ENCODE results near the gene RTN1.

RTN1 gene

DNA sequence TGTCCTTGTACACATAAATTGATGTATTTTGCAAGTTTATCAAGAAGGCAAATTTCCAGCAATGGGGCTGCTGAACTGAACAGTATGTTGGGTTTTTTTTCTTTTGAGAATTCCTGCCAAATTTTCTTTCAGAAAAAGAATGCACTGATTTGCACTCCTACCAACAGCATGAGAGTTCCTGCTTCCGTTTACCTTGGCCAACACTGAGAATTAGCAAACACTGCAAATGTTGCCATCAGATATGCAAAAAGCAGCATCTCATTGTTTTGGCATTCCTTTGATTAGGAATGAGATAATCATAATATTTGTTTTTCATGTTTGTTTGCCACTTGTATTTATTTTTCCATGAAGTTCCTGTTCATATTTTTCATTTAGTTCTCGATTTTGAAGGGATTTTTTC is 82.4 kb downstream of the RTN1 start:
- Mint-ChIP-seq H3K27ac (no peak overlapping the region), H3K36me3 (ENCODE audit: low read depth) (no peaks in the 10 kb centered on the region), H3K4me3 (no peak overlapping the region), H3K27me3 (peaks cover 3% of the 10 kb centered on the region), H3K4me1 (ENCODE audit: low read depth) (no peaks in the 10 kb centered on the region), H3K9me3 (no peaks in the 10 kb centered on the region)
- no peak for DNase-seq

DNA sequence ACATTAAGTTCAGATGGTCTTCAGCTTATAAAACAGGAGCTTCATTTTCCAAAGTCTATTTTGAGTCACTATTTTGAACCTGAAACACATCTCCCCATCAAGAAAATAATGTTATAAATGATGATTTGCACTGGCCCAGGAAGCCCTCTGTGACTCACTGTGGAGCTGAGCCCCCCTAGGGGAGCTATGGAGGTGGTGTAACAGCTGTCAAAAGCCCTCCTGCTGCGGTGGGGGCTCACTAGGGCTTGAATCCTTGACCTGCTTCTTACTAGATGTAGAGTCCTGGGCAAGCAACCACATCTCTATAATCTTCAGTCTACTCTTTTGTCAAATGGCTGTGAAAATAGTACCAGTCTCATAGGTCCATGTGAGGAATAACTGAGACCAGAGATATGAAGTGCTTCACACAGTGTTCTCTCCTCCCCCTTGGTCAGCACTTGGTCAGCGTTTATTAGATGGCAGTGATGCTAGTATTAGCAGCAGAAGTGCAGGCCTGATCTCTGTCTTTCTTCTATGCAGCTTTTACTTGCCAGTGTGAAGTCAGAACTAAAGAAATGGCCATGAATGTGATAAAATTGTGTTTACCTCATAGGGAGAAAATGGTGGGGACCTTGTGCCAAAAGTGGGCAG is 83.4 kb downstream of the RTN1 start:
- no peak for DNase-seq
- no peak overlapping the region for H3K4me3 Mint-ChIP-seq
- no peaks in the 10 kb centered on the region for H3K27me3 Mint-ChIP-seq
- no peak overlapping the region for H3K27ac Mint-ChIP-seq
- no peaks in the 10 kb centered on the region for H3K36me3 Mint-ChIP-seq (ENCODE audit: low read depth)
- H3K9me3 Mint-ChIP-seq = no peaks in the 10 kb centered on the region
- no peaks in the 10 kb centered on the region for H3K4me1 Mint-ChIP-seq (ENCODE audit: low read depth)

DNA sequence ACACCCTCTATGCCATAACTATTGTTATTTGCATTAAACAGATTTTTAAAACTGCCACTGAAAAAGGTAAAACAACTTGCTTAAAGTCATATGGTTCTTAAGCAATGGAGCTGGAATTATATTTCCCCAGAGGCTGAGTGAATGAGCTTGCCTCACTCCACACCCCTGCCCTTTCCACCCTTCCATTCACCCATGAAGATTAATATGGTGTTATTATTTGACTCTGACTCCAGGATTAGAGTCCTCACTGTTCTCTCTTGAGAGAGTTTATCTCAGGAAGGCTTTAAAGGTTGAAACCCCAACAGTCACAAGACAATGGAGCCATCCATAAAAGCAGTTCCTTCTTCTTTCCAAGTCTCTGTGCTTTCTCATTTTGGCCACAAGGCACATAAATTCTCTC is 84.9 kb downstream of the RTN1 start:
- Mint-ChIP-seq H3K27ac (no peak overlapping the region), H3K4me3 (no peak overlapping the region), H3K36me3 (ENCODE audit: low read depth) (no peaks in the 10 kb centered on the region), H3K9me3 (no peaks in the 10 kb centered on the region), H3K4me1 (ENCODE audit: low read depth) (no peaks in the 10 kb centered on the region), H3K27me3 (no peaks in the 10 kb centered on the region)
- DNase-seq = no peak

DNA sequence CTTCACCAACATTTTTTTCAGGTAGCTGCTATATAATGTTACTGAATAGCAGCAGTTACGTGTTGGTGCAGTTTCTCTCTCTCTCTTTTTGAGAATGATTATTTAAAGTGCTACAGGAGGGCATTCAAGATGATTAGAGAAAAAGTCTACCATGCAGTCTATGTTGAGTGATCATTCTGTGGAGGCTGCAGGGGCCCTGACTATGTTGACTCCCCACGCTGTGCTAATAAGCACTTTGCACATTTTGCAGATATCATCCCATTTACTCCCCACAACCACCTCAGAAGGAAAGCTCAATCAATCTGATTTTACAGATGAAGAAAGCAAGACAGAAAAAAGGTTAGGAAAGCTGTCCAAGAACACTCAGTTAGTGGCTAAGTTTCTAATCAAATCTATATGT is 87.8 kb downstream of the RTN1 start:
- Mint-ChIP-seq H3K27ac (no peak overlapping the region), H3K4me3 (no peak overlapping the region), H3K9me3 (no peaks in the 10 kb centered on the region), H3K27me3 (peaks cover 6% of the 10 kb centered on the region), H3K4me1 (ENCODE audit: low read depth) (no peaks in the 10 kb centered on the region), H3K36me3 (ENCODE audit: low read depth) (no peaks in the 10 kb centered on the region)
- no peak for DNase-seq

DNA sequence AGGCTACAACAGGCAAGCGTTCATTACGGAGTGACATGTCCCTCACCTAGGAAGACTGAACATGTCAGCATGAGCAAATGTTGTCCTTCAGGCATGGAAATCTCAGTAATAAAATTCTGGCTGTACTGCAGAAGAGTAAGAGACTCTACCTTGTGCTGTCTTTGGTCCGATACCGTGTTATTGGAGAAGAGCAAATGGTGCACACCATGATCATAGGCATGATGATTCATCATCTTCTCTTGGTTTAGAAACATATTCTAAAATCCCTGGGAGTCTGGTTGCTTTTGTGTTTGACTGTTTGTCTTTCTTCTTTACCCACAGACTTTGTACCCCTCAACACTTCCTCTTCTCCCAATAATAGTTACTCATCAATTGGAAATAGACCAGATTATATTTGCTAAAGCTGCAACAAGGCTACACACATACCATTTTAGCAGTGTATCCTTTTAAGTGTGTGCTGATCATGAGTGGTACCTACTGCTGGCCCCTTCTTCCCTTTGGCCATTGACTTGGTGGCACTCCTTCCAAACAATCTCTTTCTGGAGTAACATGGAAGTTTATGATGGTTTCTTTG is 93.5 kb downstream of the RTN1 start:
- DNase-seq = no peak
- H3K4me3 Mint-ChIP-seq = no peak overlapping the region
- H3K27ac Mint-ChIP-seq = no peak overlapping the region
- H3K9me3 Mint-ChIP-seq = no peaks in the 10 kb centered on the region
- peaks cover 7% of the 10 kb centered on the region for H3K27me3 Mint-ChIP-seq
- no peaks in the 10 kb centered on the region for H3K4me1 Mint-ChIP-seq (ENCODE audit: low read depth)
- H3K36me3 Mint-ChIP-seq (ENCODE audit: low read depth) = no peaks in the 10 kb centered on the region

DNA sequence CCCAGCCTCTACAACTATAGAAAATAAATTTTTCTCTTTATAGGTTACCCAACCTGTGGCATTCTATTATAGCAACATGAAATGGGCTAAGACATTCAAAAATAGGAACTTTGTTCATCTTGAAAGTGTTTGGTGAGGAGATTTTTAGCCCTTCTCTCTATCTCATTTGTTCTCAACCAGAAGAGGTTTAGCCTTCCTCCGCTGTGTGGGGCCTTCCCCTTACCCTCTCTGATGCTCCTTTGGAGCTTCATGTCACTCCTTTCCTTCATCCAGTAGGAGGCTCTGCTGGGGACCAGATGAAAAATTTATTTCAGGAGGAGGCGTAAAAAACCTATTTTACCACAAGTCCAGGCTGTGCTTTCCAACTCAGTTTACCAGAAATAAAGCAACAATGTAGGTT is 94.1 kb downstream of the RTN1 start:
- DNase-seq = no peak
- H3K27me3 Mint-ChIP-seq = peaks cover 7% of the 10 kb centered on the region
- H3K36me3 Mint-ChIP-seq (ENCODE audit: low read depth) = no peaks in the 10 kb centered on the region
- no peak overlapping the region for H3K27ac Mint-ChIP-seq
- no peaks in the 10 kb centered on the region for H3K9me3 Mint-ChIP-seq
- no peak overlapping the region for H3K4me3 Mint-ChIP-seq
- no peaks in the 10 kb centered on the region for H3K4me1 Mint-ChIP-seq (ENCODE audit: low read depth)

DNA sequence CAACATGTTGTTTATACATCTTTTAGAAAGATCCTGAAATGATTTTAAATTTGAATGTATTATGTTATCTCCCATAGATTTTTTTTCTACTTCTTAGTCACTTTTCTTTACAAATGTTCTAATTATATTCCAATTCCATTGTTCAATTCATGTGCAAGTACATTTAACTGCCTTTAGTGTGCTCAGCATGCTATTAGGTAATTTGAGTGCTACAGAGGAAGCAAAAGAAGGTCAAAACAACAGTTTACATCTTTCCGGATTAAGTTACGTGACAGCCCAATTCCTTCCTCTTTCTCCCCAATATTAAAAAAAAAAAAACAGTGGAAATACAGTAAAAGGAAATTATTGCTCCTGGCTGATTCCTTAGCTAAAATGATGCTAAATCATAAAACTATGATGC is 98.3 kb downstream of the RTN1 start:
- Mint-ChIP-seq H3K4me3 (no peak overlapping the region), H3K36me3 (ENCODE audit: low read depth) (no peaks in the 10 kb centered on the region), H3K27me3 (peaks cover 10% of the 10 kb centered on the region), H3K27ac (no peak overlapping the region), H3K9me3 (no peaks in the 10 kb centered on the region), H3K4me1 (ENCODE audit: low read depth) (no peaks in the 10 kb centered on the region)
- DNase-seq = no peak

DNA sequence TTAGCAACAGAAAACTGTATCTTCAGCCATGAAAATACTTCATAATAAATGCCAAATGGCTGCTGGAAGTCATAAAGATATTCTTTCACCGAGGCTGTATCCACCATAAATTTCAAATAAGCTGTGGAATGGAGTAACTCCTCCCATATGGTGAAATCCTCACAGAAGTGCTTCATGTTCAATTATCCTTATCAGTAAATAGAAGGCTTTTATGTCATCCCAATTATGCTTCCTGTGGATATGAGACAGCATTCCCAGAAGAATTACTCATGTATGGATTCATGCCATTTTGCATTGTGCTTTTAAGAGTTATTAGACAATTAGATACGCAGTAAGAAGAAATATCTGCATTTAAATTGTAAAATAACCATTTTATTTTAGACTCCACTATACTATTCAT is 99.0 kb downstream of the RTN1 start:
- Mint-ChIP-seq H3K27me3 (peaks cover 10% of the 10 kb centered on the region), H3K27ac (no peak overlapping the region), H3K9me3 (no peaks in the 10 kb centered on the region), H3K36me3 (ENCODE audit: low read depth) (no peaks in the 10 kb centered on the region), H3K4me1 (ENCODE audit: low read depth) (no peaks in the 10 kb centered on the region), H3K4me3 (no peak overlapping the region)
- no peak for DNase-seq

DNA sequence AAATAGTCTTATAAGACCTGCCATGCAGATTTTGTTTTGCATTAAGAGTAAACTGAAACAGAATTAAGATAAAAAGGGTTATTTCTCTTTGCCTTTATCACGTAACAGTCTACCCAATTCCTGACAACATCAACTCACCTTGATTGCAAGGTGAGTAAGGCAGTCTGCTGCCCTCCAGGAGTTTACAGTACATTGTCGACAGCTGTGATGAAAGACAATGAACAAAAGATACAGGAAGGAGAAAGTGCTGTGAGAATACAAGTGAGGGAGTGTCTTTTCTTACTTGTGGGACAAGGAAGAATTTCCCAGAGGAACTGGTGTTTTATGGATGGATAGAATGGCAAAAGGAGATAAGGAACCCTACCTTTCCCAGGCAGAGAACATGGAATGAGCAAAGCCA is 101.0 kb downstream of the RTN1 start:
- Mint-ChIP-seq H3K36me3 (ENCODE audit: low read depth) (no peaks in the 10 kb centered on the region), H3K27me3 (peaks cover 10% of the 10 kb centered on the region), H3K9me3 (no peaks in the 10 kb centered on the region), H3K4me1 (ENCODE audit: low read depth) (no peaks in the 10 kb centered on the region), H3K4me3 (no peak overlapping the region), H3K27ac (no peak overlapping the region)
- DNase-seq = no peak

DNA sequence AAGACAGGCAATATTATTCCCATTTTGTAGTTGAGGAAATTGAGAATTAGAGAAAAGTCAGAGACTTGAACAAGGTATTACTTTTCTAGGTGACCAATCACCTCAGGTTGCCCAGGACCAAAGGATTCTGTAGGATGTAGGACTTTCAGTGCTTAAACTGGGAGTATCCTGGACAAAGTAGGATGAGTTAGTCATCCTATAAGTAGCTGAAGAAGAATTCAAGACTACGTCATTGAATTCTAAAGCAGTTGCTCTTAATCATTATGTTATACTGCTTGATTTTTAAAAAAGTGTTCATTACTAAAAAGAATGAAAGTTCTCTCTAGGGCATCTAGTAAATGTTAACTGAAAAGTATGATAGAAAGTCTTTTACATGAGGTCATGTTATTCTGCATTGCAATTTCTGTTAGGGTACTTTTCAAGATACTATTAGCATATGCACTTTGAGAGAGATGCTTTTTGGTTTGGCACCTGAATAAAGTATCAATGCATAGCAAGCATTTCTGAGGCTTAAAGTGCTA is 101.7 kb downstream of the RTN1 start:
- H3K4me1 Mint-ChIP-seq (ENCODE audit: low read depth) = no peaks in the 10 kb centered on the region
- no peaks in the 10 kb centered on the region for H3K9me3 Mint-ChIP-seq
- no peak overlapping the region for H3K4me3 Mint-ChIP-seq
- no peak overlapping the region for H3K27ac Mint-ChIP-seq
- H3K36me3 Mint-ChIP-seq (ENCODE audit: low read depth) = no peaks in the 10 kb centered on the region
- DNase-seq = no peak
- H3K27me3 Mint-ChIP-seq = peaks cover 12% of the 10 kb centered on the region

DNA sequence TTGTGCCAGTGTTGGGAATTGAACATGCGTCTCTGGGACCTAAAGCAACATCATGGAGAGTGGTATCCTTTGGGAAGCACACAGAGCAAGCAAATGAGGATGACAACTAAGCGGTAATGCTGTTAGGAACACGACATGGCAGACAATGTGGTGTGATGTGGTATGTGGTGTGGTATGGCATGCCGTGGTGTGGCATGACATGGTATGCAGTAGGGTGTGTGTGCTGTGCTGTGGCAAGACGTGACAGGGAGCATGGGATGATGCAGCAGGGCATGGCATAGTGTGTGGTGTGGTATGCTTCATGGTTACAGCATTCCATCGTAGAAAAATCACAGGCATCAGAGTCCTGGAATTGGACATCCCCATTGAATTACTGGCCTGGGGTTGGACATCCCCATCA is 108.7 kb downstream of the RTN1 start:
- Mint-ChIP-seq H3K27me3 (peaks cover 13% of the 10 kb centered on the region), H3K9me3 (no peaks in the 10 kb centered on the region), H3K27ac (no peak overlapping the region), H3K4me1 (ENCODE audit: low read depth) (no peaks in the 10 kb centered on the region), H3K36me3 (ENCODE audit: low read depth) (no peaks in the 10 kb centered on the region), H3K4me3 (no peak overlapping the region)
- DNase-seq = no peak

DNA sequence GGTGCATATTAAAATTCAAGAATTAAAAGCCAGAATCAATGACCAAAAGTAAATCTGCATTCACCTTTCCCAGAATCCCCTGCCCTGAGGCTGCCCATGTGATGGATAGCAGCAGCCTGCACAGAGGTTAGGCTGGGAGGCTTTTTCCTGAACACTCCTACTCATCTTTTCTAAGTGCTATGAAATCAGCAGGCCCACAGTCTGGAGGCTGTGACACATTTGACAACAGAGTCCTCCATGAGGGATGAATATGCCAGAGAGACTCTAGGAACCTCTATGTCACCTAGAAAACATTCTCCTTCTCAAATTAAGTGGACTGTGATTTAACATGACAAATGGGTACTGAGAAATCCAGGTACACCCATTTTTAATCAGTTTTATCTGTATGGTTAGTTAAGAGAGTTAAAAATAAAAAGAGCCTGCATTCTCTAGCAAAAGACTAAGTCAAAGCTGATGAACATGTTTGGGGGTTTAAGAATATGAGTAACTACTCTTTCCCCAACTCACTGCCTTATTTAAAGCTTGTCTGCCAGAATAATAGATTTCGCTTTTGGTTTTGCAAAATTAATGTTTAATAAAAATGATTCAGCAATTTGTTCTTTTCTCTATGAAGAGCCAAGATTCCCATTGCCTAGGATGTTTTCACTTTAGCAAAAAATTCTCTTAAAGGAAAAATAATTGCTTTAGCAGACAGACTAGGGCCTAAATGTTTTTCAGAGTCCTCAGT is 115.0 kb downstream of the RTN1 start:
- H3K9me3 Mint-ChIP-seq = no peaks in the 10 kb centered on the region
- no peaks in the 10 kb centered on the region for H3K27me3 Mint-ChIP-seq
- H3K4me1 Mint-ChIP-seq (ENCODE audit: low read depth) = no peaks in the 10 kb centered on the region
- no peak overlapping the region for H3K4me3 Mint-ChIP-seq
- H3K36me3 Mint-ChIP-seq (ENCODE audit: low read depth) = no peaks in the 10 kb centered on the region
- H3K27ac Mint-ChIP-seq = no peak overlapping the region
- DNase-seq = no peak

DNA sequence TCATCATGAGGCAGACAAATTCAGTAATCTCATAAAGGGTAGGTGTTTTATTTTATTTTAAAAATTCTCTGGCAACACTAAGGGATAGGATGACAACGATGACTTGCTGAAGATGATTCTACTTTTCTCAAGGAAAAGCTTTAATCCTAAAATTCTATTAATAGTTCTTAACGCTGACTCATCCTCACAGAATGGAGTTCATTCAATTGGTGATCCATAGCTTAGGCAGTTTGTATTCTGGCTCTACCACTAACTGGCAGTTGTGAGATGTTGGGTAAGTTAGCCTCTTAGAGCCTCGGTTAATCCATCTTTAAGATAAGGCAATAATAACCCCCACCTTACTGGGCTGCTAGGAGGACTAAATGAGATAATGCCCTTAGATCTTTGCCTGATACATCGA is 116.3 kb downstream of the RTN1 start:
- no peak overlapping the region for H3K27ac Mint-ChIP-seq
- H3K36me3 Mint-ChIP-seq (ENCODE audit: low read depth) = no peaks in the 10 kb centered on the region
- no peak overlapping the region for H3K4me3 Mint-ChIP-seq
- H3K4me1 Mint-ChIP-seq (ENCODE audit: low read depth) = no peaks in the 10 kb centered on the region
- no peak for DNase-seq
- H3K9me3 Mint-ChIP-seq = no peaks in the 10 kb centered on the region
- H3K27me3 Mint-ChIP-seq = no peaks in the 10 kb centered on the region

DNA sequence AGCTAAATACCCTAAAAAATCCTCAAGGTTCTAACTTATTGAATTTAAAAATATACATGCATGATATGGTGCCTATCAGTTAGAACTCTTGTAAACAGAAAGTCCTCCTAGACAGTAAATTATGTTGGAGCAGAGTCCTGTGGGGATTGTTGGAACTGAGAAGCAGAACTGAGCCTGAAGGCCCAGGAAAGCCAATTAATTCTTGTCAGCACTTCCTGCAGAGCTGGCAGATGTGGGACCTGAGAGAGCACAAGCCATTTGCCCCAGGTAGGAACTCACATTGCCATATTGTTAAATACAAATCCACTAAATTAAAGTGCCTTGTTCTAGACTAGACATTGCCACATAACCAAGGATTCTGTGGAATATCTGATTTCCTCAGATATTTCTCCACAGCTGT is 117.1 kb downstream of the RTN1 start:
- no peaks in the 10 kb centered on the region for H3K36me3 Mint-ChIP-seq (ENCODE audit: low read depth)
- no peaks in the 10 kb centered on the region for H3K9me3 Mint-ChIP-seq
- no peaks in the 10 kb centered on the region for H3K27me3 Mint-ChIP-seq
- no peak overlapping the region for H3K27ac Mint-ChIP-seq
- no peak overlapping the region for H3K4me3 Mint-ChIP-seq
- no peaks in the 10 kb centered on the region for H3K4me1 Mint-ChIP-seq (ENCODE audit: low read depth)
- DNase-seq = no peak

DNA sequence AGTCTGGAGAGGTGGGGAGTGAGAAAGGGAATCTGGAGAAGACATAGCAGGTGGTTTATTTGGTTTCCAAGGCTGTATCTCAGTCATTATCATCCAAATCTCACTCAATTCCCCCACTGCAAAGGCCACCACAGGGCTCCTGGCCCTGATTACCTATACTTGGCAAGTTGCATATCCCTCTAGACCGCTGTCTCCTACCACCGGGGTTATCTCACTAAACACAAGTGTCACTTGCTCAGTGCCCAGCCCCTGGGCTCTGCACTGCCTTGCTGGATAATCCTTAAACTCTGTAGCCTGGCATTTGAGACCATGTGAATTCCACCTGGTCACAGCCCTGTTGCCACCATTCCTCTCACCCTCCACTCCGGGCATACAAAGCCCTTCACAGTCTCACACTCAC is 119.0 kb downstream of the RTN1 start:
- Mint-ChIP-seq H3K4me1 (ENCODE audit: low read depth) (no peaks in the 10 kb centered on the region), H3K27me3 (no peaks in the 10 kb centered on the region), H3K4me3 (no peak overlapping the region), H3K27ac (no peak overlapping the region), H3K9me3 (no peaks in the 10 kb centered on the region), H3K36me3 (ENCODE audit: low read depth) (no peaks in the 10 kb centered on the region)
- DNase-seq = no peak

Data from activated T-cell treated with anti-CD3 and anti-CD28 coated beads, Interleukin-2, amount 50 U/mL, for 24 hours (primary cell).